Measurements from ENCODE around the gene KLHL25. TPM values are rescaled to one million over a fixed set of nuclear protein-coding genes. Genes with fewer than 3 reads are reported as not detected.

The KLHL25 gene
- polyA plus RNA-seq, 2 of the 4 experiments (the other 2 are of a cell fraction) = 3.2 to 6.1 TPM

GRCh38 chr15:85742186-85742821, 52.4 kb downstream of the KLHL25 start (continued):
- no peak for TF ChIP-seq REST (IDR thresholded peaks at IDR 0.05)
- no peak for TF ChIP-seq E2F6 (IDR thresholded peaks at IDR 0.05; ENCODE audit: borderline replicate concordance, low read depth)
- no peak for TF ChIP-seq POLR2AphosphoS2 (conservative IDR thresholded peaks at IDR 0.05; ENCODE audit: low read length)
- TF ChIP-seq POLR2A (IDR thresholded peaks at IDR 0.05; ENCODE audit: low read length) = no peak
- no peak for TF ChIP-seq KDM1A (IDR thresholded peaks at IDR 0.05; ENCODE audit: low read depth)
- no peak for TF ChIP-seq ZFP36 (IDR thresholded peaks at IDR 0.05; ENCODE audit: borderline replicate concordance, partially characterized antibody)
- TF ChIP-seq CBX2 (IDR thresholded peaks at IDR 0.05; ENCODE audit: borderline replicate concordance, low read depth) = no peak

- POLR2A ChIA-PET = no interaction called here
- Histone ChIP-seq H3K4me1 (no peaks in the 10 kb centered on the region), H3K4me3 (no peak overlapping the region), H3K27ac (no peak overlapping the region), H3K4me2 (no peak overlapping the region), H3K9me3 (no peaks in the 10 kb centered on the region)
- no peak for FAIRE-seq
- no peak for DNase-seq (ENCODE audit: low read depth in 1 of 2, low spot score in 1 of 2)
- CTCF ChIA-PET = interaction anchor here (1.1 to 6.6 kb wide), 4 partner anchors 11 to 445 kb away, joined by 3 to 62 read pairs (median 19); no protein-coding TSS in a partner anchor
- no peak for ATAC-seq
- WGBS (ENCODE audit: missing lambda C conversion rate) = 95% methylated on average over 11 of the region's 11 CpGs
- TF ChIP-seq SMC3 (IDR thresholded peaks at IDR 0.05) (no peak), SREBF2 (IDR thresholded peaks at IDR 0.05) (no peak), TP53 (CRISPR knock-in tag; IDR thresholded peaks at IDR 0.05) (no peak), MAX (IDR thresholded peaks at IDR 0.05) (no peak), POLR2A (IDR thresholded peaks at IDR 0.05; ENCODE audit: low read length) (no peak), ATOH8 (CRISPR knock-in tag; IDR thresholded peaks at IDR 0.05; ENCODE audit: low read depth) (no peak), ELK1 (IDR thresholded peaks at IDR 0.05; ENCODE audit: low read depth, low read length) (no peak), EHMT2 (IDR thresholded peaks at IDR 0.05; ENCODE audit: low read depth) (no peak), RCOR1 (IDR thresholded peaks at IDR 0.05; ENCODE audit: low read depth, low read length) (no peak), FOSL2 (IDR thresholded peaks at IDR 0.05) (no peak), FOSL2 (CRISPR knock-in tag; IDR thresholded peaks at IDR 0.05) (no peak), NFE2L2 (conservative IDR thresholded peaks at IDR 0.05; ENCODE audit: low read length) (no peak), HOXA7 (CRISPR knock-in tag; IDR thresholded peaks at IDR 0.05) (no peak), FOSB (CRISPR knock-in tag; IDR thresholded peaks at IDR 0.05) (no peak), PBX3 (IDR thresholded peaks at IDR 0.05) (no peak), CHD4 (IDR thresholded peaks at IDR 0.05; ENCODE audit: borderline replicate concordance) (no peak), RFX5 (IDR thresholded peaks at IDR 0.05) (no peak), NR3C1 (IDR thresholded peaks at IDR 0.05) (no peak), POLR2AphosphoS2 (conservative IDR thresholded peaks at IDR 0.05; ENCODE audit: low read length) (no peak), USF2 (IDR thresholded peaks at IDR 0.05) (no peak)
These were observed 53.1 kb downstream of the KLHL25 start for GRCh38 chr15:85741662-85742061.

Measured in A549 (cell line).